GM19328 (cell line): ENCODE data around the gene RAB3B.
"Not testable (repeated sequence)": the region's sequence is repeated elsewhere in the genome, so short reads cannot be mapped to it uniquely, and the experiment has no call there.

Experiments used
- ATAC-seq: cut with Tn5 transposase; IDR thresholded peaks from one replicate; pipeline ENCODE4 v1.9.1; 2021; ENCODE audit warnings: mild to moderate bottlenecking, moderate library complexity; ENCODE audit not compliant: unreplicated experiment

RAB3B gene

DNA sequence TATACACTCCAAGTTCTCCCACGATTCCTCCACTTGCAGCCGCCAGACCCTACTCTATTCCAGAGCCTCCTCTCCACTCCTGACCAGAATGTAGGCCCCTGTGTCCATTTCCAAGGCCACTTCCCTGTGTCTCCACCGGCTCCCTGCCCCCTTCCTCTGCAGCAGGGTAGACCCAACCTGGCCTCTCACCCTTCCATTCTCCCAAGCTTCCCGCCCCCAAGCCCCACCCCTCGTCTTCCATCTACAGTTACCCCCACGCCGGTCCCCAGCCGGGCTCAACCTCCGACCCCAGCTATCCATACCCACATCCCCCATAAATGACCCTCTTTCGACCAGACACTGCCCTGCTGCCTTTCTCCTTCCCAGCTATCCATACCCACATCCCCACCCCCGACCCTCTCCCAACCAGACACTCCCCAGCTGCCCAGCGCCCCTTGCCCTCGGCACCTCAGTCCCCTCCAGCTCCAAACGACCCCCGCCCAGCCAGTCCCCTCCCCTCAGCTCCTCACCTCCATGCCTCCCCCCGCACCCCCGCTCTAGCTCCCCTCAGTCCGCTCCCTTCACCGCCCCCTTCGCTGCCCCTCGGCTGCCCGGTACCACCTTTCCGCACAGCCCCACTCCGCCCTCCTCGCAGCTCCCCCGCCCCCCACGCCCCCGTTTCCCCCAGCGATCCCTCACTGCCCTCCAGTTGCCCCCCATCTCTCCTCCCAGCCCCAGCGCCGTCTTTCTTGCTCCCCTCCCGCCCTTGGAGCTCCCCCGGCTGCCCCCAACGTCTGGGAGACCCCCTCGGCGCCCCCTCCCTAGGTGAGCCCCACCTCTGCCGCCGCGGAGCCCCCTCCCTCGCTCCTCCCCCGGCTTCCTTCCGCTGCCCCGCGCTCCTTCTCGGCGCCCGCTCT, 670 bp downstream of the RAB3B start:
- ATAC-seq: no peak

- ATAC-seq: no peak
These were observed 2.2 kb downstream of the RAB3B start for GRCh38 chr1:51988254-51988653.

- no peak for ATAC-seq
These were observed 3.8 kb downstream of the RAB3B start for GRCh38 chr1:51986718-51987117.

DNA sequence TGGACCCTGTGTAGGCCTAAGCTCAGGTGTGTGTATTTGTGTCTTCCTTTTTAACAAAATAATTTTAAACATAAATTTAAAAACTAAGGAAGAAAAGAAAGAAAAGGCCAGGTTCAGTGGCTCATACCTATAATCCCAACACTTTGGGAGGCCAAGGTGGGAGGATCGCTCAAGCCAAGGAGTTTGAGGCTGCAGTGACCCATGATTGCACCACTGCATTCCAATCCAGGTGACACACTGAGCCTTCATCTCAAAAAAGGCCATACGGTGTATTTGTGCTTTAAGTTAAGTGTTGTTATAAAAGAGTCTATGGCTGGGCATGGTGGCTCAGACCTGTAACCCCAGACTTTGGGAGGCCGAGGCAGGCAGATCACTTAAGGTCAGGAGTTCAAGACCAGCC, 8.3 kb downstream of the RAB3B start:
- ATAC-seq: no peak

DNA sequence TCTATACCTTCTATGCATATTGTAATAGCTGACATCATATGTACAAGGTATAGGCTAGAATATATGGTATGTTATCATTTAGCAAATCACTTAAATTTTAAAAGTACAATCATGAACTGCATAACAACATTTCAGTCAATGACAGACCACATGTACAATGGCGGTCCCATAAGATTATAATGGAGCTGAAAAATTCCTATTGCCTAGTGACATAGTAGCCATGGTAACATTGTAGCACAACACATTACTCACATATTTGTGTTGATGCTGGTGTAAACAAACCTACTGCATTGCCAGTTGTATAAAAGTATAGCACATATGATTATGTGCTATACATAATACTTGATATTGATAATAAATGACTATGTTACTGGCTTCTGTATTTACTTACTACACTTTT, 8.9 kb downstream of the RAB3B start:
- ATAC-seq: no peak

- ATAC-seq: no peak
These were observed 12.4 kb downstream of the RAB3B start for GRCh38 chr1:51978099-51978498.

- no peak for ATAC-seq
These were observed 13.5 kb downstream of the RAB3B start for GRCh38 chr1:51976846-51977602.

DNA sequence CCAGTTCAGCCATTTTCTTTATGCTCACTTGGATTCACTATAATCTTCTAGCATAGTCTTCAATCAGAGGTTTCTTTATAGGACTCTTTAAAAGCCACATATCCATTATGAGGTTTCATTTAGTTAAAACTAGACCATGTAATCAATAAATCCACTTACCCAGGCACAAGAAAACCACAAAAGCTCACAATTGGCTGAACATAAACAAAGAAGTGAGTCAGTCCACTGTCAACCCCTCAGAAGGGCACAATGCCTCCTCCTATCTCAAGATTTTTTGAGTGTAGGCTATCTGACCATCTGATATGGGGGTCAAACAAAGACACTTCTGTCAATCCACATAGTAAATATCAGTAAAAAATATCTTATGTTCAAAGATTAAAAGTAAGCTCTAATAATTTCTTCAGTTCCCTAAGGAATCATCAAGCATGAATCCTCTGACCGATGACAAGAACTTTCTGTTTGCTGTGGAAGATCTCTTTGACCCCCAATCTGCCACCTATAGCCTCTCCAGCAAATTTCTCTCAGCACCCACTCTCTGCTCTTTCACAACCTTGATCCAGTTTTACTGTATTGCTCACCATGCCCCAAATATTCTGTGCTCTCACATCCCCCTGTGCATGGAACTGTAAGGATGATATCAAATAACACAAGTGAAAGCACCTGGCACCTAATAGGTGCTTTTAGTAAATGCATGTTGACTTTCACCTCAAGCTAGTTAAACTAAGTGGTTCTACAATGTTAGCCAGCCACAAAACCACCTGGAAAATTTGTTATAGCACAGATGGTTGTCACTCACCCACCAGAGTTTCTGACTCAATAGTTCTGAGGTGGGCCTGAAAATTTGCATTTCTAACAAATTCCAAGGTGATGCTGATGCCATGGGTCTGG, 16.7 kb downstream of the RAB3B start:
- ATAC-seq: no peak

DNA sequence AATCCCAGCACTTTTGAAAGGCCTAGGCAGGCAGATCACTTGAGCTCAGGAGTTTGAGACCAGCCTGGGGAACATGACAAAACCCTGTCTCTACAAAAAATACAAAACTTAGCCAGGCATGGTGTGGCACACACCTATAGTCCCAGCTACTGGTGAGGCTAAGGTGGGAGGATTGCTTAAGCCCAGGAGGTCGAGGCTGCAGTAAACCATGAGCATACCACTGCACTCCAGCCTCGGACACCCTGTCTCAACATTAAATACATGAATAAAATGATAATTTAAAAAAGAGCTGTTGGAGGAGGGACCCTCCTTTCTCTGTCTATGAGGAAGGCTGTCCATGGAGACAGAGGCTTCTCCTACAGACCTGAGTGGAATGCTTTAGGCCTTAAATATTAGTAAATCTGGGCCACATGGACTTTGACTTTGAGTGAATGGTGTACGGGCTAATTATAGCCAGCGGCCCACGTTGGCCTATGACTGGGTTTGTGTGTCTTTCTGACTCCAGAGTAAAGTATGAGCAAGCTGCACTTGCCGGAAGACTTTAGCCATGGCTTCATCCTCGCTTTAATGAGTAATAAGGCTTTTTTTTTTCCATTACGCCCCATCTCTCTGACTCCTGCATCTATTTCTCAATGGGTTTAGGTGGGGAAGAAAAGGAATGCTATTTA, 21.3 kb downstream of the RAB3B start:
- no peak for ATAC-seq

DNA sequence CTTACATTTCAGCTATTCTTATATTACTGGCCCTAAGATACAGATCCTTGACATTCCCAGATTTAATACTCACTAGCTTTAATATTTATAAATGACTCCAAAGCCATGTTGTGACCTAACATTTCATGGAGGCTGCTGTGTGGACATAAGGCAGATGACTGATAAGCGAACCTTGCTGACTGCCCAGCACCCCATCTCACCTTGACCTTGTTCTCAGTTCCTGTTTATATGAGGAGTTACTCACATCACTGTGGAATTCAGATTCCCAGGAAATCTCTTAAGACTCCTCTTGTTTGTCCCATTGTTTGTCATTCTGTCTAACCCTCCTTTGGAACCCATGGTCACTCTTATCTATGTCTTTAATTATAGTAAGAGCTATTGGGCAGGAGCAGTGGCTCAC, 21.9 kb downstream of the RAB3B start:
- no peak for ATAC-seq

GRCh38 chr1:51967213-51967791, 23.2 kb downstream of the RAB3B start:
- not testable (repeated sequence) for ATAC-seq

- ATAC-seq: no peak
These were observed 23.9 kb downstream of the RAB3B start for GRCh38 chr1:51966559-51966958.

DNA sequence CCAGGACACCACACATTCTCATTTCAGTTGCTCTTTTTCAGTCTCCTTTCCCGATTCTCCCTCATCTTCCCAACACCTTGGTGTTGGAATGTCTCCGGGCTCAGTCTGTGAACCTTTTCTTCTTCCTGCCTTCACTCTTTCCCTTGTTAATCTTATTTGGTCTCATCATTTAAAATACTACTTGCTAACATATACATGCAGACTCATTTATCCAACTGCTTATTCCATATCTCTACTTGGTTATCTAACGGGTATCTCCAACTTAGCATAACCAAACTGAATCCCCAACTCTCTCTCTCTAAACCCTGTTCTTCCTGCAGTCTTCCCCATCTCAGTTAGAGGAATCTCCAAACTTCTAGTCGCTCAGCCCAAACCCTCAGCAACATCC, 26.2 kb downstream of the RAB3B start:
- no peak for ATAC-seq

DNA sequence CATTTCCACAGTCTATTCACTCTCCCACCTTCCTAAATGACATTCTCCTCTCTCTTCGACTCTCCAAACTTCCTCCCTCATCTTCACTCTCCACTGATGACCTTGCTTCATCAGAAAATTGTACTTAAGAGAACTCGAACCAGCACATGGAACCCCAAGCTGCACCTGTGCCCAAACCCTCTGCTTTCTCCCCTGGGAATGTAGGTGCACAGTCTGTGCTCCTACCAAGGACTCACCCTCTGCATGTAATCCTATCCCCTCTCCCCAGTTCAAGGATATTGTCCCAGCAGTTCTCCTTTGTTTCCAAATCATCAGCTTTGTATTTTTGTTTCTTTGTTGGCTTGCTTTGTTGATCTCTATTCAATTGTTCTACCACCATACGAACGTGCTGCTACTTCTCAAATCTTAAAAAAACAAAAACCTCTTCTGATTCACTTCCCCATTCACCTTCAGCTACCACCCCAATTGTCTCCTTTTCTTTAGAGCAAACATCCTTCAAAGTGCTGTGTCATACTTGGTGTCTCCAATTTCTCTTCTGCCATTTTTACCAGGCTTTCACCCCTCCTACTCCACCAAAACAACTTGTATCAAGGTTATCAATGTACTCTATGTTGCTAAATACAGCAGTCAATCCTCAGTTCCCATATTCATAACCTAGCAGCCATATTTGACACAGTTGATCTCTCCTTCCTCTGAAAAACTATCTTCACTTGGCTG, 26.8 kb downstream of the RAB3B start:
- ATAC-seq: no peak

DNA sequence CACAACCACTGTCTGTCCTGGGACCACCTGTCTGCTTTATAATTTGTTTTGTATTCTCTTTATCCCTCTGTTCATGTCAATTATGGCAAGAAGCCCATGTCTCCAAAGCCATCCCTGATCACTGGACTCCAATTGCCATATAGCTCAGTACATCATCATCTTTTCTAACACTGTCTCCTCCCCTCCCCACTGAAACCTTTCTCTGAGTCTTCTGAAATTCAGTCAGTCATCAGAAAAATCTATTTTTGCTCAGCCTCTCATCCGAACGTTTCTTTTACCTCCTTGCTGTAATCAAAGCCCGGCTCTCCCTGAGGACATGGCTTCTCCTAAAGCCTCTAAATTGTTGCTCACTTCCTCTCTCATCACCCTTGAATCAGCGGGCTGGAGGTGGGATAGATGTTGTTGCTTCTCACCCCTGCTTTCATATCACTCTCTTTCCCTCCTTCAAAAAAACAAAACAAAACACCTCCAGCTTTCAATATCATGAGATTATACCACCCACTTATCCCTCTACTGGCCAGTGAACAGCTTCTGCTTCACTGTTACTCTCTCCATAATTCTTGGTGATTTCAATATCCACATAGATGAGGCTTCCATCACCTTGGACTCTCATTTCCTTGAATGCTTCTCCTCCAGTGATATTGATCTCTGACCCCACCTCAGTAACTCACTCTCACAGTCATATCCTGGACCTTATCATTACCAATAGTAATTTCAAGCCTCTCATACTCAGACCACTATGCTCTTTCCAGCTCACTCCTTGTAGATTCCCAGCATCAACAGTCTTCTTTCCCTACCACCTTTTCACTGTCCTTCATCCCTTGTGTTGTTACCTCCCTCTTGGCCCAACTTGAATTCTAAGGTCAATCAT, 27.8 kb downstream of the RAB3B start:
- ATAC-seq: no peak

- no peak for ATAC-seq
These were observed 28.5 kb downstream of the RAB3B start for GRCh38 chr1:51961954-51962353.

DNA sequence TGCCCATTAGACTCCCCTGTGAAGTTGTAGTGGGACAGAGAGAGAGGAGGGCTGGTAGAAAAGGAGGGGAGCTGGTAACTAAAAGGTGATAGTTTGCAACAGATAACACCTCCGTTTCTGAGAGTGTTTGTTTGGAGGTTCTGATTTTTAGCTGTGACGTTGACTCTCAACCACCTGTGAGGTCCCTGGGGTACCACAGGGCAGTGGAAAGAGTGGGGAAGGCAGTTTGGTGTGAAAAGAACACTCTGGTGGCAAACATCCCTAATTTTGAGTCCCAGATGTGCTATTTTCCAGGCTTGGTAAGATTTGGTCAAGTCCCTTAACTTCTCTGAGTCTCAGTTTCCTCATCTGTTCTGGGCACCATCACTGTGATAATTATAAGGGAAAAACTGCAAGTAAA, 29.3 kb downstream of the RAB3B start:
- no peak for ATAC-seq

GRCh38 chr1:51960262-51960661, 30.2 kb downstream of the RAB3B start:
- ATAC-seq: no peak

GRCh38 chr1:51958824-51959223, 31.7 kb downstream of the RAB3B start:
- no peak for ATAC-seq
